NCI-H1092 (cell line): ENCODE measurements around the gene MATCAP1.

Source experiments
- DNase-seq: peaks from one replicate; lab custom pipeline; 2025; lab: John Stamatoyannopoulos, UW

The MATCAP1 gene

GRCh38 chr16:67207249-67208091 is 23.7 kb upstream of the MATCAP1 start:
- no peak for DNase-seq

GRCh38 chr16:67206838-67207248 is 23.1 kb upstream of the MATCAP1 start:
- DNase-seq: no peak

- no peak for DNase-seq
Observed at GRCh38 chr16:67206129-67206837, 22.5 kb upstream of the MATCAP1 start.

DNA sequence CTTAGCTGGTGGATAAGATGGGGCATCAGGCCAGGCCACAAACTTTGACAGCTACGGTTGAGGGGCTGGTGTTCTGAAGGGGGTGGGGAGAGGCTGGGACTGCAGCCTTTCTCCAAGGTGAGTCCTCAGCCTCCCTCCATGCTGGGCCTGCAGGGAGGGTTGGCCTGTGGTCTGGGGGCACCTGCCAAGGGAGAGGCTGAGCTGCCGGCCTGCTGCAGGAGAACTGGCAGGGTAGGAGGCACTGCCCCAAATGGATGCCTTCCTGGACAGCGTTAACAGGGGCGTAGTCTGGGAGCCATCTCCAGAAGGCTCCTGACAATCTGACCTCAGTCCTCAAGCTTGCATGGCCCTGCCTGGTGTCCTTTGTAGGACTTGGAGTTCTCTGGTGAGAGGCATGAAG is 20.3 kb upstream of the MATCAP1 start:
- no peak for DNase-seq

DNA sequence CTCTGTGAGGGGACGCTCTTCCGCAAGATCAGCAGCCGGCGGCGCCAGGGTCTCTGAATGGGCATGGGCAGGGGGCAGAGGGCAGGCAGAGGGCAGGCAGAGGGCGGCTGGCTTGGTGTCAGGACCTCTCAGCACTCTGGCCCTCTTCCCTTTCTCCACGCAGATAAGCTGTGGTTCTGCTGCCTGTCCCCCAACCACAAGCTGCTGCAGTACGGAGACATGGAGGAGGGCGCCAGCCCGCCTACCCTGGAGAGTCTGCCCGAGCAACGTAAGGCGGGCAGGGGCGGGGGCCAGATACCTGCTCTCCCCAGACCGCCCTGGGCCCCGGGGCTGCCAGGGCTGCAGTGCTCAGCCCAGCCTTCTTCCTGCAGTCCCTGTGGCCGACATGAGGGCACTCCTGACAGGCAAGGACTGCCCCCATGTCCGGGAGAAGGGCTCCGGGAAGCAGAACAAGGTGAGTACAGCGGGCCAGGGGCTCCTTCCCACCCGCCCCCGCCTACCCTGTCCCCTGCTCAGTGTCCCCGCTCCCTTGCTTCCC is 19.3 kb upstream of the MATCAP1 start:
- no peak for DNase-seq

- no peak for DNase-seq
Observed at GRCh38 chr16:67202426-67202825, 18.7 kb upstream of the MATCAP1 start.

DNA sequence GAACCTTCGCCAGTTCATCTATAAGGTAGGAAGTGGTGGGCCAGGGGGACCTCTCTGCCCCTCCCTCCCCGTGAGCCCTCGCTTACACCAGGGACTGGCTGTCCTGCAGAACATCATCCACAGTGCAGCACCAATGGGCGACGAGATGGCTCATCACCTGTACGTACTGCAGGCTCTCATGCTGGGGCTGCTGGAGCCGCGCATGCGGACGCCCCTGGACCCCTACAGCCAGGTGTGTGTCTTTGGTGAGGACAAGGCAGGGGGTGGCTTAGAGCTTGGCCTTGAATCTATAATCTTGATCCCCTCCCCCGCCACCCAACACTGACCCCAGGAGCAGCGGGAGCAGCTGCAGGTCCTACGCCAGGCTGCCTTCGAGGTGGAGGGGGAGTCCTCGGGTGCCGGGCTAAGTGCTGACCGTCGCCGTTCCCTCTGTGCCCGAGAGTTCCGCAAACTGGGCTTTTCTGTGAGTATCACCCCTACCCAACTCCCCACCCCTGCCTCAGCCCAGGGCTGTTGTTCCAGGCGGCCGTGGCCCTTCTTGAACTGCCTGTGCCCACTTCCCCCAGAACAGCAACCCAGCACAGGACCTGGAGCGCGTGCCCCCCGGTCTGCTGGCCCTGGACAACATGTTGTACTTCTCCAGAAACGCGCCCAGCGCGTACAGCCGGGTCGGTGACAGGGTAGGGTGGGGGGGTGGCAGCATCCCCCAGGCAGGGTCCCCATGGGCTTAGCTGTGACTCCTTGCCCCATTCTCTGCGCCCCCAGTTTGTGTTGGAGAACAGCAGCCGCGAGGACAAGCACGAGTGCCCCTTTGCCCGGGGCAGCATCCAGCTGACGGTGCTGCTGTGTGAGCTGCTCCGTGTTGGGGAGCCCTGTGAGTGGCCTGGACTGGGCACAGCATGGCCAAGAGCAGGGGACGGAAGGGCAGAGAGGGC is 17.9 kb upstream of the MATCAP1 start:
- DNase-seq: no peak

DNA sequence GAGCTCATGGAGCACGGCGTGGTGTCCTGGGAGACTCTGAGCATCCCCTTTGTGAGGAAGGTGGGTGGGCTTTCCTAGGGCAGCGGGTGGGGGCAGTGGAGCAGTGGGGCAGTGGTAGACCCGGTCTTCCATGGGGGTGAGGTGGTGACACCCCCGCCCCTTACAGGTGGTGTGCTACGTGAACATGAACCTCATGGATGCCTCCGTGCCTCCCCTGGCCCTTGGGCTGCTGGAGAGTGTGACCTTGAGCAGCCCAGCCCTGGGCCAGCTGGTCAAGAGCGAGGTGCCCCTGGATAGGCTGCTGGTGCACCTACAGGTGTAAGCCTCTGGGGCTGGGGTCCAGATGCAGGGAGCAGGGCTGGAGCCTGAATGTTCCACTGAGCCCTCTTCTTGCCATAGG is 16.7 kb upstream of the MATCAP1 start:
- no peak for DNase-seq

- no peak for DNase-seq
Observed at GRCh38 chr16:67199808-67200198, 16.0 kb upstream of the MATCAP1 start.

DNA sequence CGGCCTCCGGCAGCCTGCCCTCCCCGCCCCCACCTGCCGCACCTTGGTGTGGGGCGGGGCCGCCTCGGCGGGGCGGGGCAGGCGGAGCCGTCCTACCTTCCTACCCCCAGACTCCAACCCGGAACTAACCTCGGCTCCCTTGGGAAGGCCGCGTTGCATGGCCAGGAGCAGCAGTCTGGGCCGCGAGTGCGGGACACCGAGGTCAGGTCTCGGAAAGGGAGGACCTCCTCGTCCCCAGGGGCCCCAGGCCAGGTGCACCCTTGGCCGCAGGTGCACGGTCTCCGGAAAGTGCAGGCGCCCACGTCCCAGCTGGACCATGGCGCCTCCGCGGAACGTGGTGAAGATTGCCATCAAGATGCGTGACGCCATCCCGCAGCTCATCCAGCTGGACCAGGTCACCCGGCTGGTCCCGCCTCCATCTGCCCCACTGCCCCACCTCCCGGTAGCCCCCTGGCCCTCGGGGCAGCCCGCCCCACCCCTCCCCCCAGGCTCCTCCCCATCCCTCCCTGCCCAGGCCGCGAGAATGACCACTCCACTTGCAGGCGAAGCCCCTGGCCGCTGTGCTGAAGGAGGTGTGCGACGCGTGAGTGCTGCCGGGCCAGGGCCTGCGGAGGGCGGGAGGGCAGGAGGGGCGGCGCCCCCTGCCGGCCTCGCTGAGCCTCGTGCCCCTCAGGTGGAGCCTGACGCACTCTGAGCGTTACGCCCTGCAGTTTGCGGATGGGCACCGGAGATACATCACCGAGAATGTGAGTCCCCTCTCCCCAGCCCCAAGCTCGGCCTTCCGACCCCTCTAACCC is 15.4 kb upstream of the MATCAP1 start, which contains the start of gene ELMO3:
ELMO3 (plus strand) TSS at position 121 of the 797 bp plus-strand sequence; CDS start at position 317, 196 bp downstream.
- DNase-seq: no peak

DNA sequence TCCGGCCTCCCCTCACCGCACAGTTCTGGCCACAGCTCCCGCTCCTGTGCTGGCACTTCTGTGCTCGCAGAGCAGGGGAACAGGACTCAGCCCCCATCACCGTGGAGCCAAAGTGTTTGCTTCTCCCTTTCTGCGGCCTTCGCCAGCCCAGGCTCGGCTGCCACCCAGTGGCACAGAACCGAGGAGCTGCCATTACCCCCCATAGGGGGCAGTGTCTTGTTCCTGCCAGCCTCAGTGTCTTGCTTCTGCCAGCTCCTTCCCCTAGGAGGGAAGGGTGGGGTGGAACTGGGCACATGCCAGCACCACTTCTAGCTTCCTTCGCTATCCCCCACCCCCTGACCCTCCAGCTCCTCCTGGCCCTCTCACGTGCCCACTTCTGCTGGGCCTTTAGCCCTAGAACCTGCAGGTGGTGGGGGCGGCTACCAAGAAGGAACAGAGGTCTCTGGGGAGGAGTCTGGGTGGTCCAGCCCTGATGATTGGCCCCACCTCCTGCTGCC is 14.5 kb upstream of the MATCAP1 start:
- DNase-seq: no peak

GRCh38 chr16:67197704-67198103 is 13.9 kb upstream of the MATCAP1 start:
- no peak for DNase-seq

- no peak for DNase-seq
Observed at GRCh38 chr16:67196881-67197280, 13.1 kb upstream of the MATCAP1 start.

DNA sequence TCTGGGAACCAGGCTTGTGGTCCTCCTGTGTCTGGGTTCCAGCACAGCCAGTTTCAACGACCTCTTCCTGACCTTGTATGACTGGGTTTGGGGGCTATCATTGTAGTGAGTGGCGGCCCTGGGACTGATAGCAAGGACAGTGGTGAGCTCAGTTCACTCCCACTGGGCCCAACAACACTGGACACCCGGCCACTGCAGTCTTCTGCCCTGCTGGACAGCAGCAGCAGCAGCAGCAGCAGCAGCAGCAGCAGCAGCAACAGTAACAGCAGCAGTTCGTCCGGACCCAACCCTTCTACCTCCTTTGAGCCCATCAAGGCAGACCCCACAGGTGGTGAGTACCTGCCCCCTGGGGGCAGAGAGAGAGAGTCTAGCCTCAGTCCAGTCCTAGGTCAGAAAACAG is 11.9 kb upstream of the MATCAP1 start:
- no peak for DNase-seq

DNA sequence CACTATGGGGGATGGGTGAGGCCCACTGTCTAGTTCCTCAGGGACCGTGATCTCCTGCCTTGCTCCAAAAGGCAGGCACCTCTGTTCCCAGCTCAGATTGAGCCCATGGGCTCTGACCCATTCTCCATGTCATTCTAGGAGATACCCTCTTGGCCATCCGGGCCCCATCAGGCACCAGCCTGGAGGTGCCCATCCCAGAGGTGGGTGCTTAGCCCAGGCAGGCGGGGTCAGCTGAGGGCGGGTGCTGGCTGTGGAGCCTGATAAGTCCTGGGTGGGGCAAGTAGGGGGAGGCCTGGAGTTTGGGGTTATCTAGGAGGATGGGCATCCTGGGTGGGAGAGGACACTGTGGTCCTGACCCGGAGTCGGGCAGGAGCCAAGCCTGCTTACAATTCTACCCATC is 10.5 kb upstream of the MATCAP1 start:
- DNase-seq: no peak

- DNase-seq: no peak
Observed at GRCh38 chr16:67193536-67193935, 9.8 kb upstream of the MATCAP1 start.

DNA sequence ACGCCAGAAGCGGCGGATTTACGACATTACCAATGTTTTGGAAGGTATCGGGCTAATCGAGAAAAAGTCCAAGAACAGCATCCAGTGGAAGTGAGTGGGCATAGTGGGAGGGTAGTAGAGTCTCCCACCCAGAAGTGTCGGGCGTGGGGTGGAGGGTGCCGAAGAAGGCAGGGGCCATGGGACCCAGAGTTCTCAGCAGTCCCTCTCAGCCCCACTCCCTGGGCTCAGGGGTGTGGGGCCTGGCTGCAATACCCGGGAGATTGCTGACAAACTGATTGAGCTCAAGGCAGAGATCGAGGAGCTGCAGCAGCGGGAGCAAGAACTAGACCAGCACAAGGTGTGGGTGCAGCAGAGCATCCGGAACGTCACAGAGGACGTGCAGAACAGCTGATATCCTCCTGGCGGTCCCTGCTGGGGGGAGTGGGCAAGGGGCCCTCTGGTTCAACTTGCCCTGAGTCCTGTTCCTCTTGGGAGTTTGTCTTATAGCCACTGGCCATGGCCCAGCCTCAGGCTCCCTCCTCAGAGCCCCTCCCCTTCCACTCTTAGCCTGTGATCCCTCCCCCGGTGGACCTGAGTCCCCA is 9.1 kb upstream of the MATCAP1 start:
- DNase-seq: no peak

DNA sequence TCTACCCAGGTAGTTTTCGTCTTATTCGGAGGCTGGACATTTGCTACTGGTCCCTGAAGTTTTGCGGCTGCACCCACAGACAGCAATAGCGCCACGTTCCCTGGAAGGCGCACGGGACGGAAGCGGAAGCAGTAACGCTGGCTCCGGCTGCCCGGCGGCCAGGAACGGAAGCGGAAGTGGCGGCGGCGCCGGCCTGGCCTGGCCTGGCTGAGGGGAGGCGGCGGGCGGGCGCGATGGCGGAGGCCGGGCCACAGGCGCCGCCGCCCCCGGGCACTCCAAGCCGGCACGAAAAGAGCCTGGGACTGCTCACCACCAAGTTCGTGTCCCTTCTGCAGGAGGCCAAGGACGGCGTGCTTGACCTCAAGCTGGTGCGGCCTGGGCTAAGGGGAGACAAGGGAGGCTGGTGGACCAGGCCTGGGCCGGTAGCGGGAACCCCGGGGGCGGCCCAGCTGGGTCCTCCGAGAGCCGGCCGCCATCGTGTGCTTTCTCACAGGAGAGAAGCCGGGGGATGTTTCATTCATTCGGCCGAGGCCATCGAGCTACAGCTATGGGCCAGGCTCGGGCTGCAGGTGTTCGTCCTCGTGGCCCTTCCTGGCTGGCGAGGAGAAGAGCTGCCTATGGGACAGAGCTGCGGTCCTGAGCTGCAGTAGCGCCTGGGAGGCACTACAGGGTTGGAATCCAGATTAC is 8.4 kb upstream of the MATCAP1 start, which contains the start of gene E2F4:
E2F4 (plus strand) TSS at position 161 of the 687 bp plus-strand sequence; CDS start at position 234, 73 bp downstream.
- DNase-seq: peak; percentile 84

DNA sequence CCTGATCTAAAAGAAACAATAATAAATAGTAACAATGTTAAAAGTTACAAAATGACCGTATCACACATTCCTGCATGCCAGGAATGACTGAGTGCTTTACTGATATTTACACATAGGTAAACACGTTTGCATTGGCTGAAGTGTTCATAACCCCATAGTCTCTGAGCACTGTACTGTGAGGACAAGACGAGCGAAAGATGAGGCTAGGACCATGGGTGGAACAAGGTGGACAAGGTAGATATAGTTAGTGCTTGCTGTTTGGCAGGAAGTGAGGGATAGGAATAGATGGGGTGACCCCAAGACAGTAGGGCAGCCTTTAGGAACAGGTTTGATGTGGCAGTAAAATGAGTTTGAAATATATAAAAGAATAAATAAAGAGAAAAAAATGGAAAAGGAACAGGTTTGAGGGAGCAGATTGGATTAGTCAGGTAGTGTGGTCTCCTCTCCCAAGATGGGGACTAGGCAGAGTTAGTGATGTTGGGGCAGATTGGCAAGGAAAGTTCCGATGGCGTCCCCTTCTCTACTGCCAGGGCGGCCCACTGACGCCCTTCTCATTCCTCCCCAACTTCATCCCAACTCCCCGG is 7.7 kb upstream of the MATCAP1 start:
- DNase-seq: no peak
